Sigmoid colon (tissue), 7 donors: ENCODE measurements around the gene C1QL2. TPM values are rescaled to one million over a fixed set of nuclear protein-coding genes. Genes with fewer than 3 reads are reported as not detected.

Experiments
- DNase-seq: peaks from one replicate; pipeline ENCODE4 v3.0.0-alpha.2; 2019
- H3K27ac ChIP-seq, 4 donors: fragments of 200-600 bp; sonication (generic); one replicate each; pipeline ENCODE4 v1.5.1; 2016 to 2019; ENCODE audit warnings: mild to moderate bottlenecking in 1 of 4
- H3K27me3 ChIP-seq, 3 donors: fragments of 200-600 bp; sonication (generic); one replicate each; pipeline ENCODE4 v1.5.1; 2019; ENCODE audit warnings: mild to moderate bottlenecking in 1 of 3
- H3K36me3 ChIP-seq, 4 donors: fragments of 200-600 bp; sonication (generic); one replicate each; pipeline ENCODE4 v1.5.1; 2016 to 2019
- H3K4me1 ChIP-seq, 4 donors: fragments of 200-600 bp; sonication (generic); one replicate each; pipeline ENCODE4 v1.5.1; 2017 to 2019
- H3K4me3 ChIP-seq, 4 donors: fragments of 200-600 bp; sonication (generic); one replicate each; pipeline ENCODE4 v1.5.1; 2017 to 2019; ENCODE audit warnings: mild to moderate bottlenecking in 2 of 4, moderate library complexity in 1 of 4
- H3K9me3 ChIP-seq, 4 donors: fragments of 200-600 bp in 3 of 4; sonication (generic) in 3 of 4; one replicate each; pipeline versions ENCODE4 v1.5.1 to v1.6.1; 2013 to 2019
- CTCF ChIP-seq, 4 experiments: fragments of 450-650 bp in 3 of 4; fragments of 200-600 bp in 1 of 4; IDR thresholded peaks; one replicate each; pipeline ENCODE4 v1.5.1; 2016 to 2019; ENCODE audit warnings: antibody characterized with exemption in 4 of 4, mild to moderate bottlenecking in 3 of 4, moderate library complexity in 2 of 4
- EP300 ChIP-seq, 4 donors: sonication (generic); formaldehyde crosslinking; IDR thresholded peaks; one replicate each; pipeline ENCODE4 v1.6.1; 2017; ENCODE audit warnings: antibody characterized with exemption in 4 of 4
- POLR2A ChIP-seq, 2 donors: fragments of 450-650 bp; IDR thresholded peaks; one replicate each; pipeline ENCODE4 v1.6.1; 2016; ENCODE audit warnings: antibody characterized with exemption in 2 of 2, mild to moderate bottlenecking in 2 of 2, moderate library complexity in 2 of 2
- POLR2AphosphoS5 ChIP-seq, 4 donors: sonication (generic); formaldehyde crosslinking; IDR thresholded peaks; one replicate each; pipeline ENCODE4 v1.6.1; 2017; ENCODE audit warnings: antibody characterized with exemption in 4 of 4
- WGBS, 2 donors: extraction: QIAGEN DNeasy Blood & Tissue Kit; methylation state at CpG; one replicate each; pipeline ENCODE4 v1.1.7; 2013; 5-methylcytosine and 5-hydroxymethylcytosine counted together
- intact Hi-C: fragments of 100-400 bp; cut with DNase I; formaldehyde crosslinking; loops from one replicate; pipeline ENCODE4 v1.15.1; 2023
- polyA plus RNA-seq, 3 donors: library from polyadenylated mRNA; stranded (reverse); fragments of 200-250 nt; gene quantifications; one replicate each; pipeline ENCODE4 v1.2.3, GENCODE V29; 2013
- total RNA-seq, 4 donors: library from RNA; depleted of rRNA; stranded (reverse); fragments of >200 nt; gene quantifications; one replicate each; pipeline ENCODE4 v1.1.0, GENCODE V29; 2016
- donor health status: healthy with polysubstance abuse.
- donor health status: Bipolar disorder and iron deficiency.
- donor health status: healthy.

C1QL2 gene
- total and polyA plus RNA-seq, 7 donors = not detected

- Histone ChIP-seq H3K4me3 (no peak overlapping the region), H3K4me1 (no peaks in the 10 kb centered on the region), H3K27ac (no peak overlapping the region), H3K9me3 (no peaks in the 10 kb centered on the region), H3K36me3 (no peaks in the 10 kb centered on the region), H3K27me3 (no peaks in the 10 kb centered on the region)
- WGBS, 2 donors = 68 to 84% methylated on average over 1 of the region's 1 CpG
- no peak for DNase-seq
- TF ChIP-seq EP300 (IDR thresholded peaks at IDR 0.05) (no peak), POLR2A (IDR thresholded peaks at IDR 0.05) (no peak), CTCF (IDR thresholded peaks at IDR 0.05) (no peak), POLR2AphosphoS5 (IDR thresholded peaks at IDR 0.05) (no peak)
- intact Hi-C loops = no loop called here
Observed at GRCh38 chr2:119202610-119203310, 44.2 kb upstream of the C1QL2 start.

- H3K27ac ChIP-seq = no peak overlapping the region
- H3K4me3 ChIP-seq = no peak overlapping the region
- DNase-seq = no peak
- no peaks in the 10 kb centered on the region for H3K4me1 ChIP-seq
- H3K27me3 ChIP-seq = no peaks in the 10 kb centered on the region
- no peaks in the 10 kb centered on the region for H3K9me3 ChIP-seq
- no peak for TF ChIP-seq EP300 (IDR thresholded peaks at IDR 0.05)
- no peak for TF ChIP-seq POLR2AphosphoS5 (IDR thresholded peaks at IDR 0.05)
- no peak for TF ChIP-seq POLR2A (IDR thresholded peaks at IDR 0.05)
- no peak for TF ChIP-seq CTCF (IDR thresholded peaks at IDR 0.05)
- WGBS, 2 donors = 87 to 90% methylated on average over 5 of the region's 5 CpGs
- intact Hi-C loops = no loop called here
- H3K36me3 ChIP-seq = no peaks in the 10 kb centered on the region
Observed at GRCh38 chr2:119201815-119202214, 43.3 kb upstream of the C1QL2 start.

DNA sequence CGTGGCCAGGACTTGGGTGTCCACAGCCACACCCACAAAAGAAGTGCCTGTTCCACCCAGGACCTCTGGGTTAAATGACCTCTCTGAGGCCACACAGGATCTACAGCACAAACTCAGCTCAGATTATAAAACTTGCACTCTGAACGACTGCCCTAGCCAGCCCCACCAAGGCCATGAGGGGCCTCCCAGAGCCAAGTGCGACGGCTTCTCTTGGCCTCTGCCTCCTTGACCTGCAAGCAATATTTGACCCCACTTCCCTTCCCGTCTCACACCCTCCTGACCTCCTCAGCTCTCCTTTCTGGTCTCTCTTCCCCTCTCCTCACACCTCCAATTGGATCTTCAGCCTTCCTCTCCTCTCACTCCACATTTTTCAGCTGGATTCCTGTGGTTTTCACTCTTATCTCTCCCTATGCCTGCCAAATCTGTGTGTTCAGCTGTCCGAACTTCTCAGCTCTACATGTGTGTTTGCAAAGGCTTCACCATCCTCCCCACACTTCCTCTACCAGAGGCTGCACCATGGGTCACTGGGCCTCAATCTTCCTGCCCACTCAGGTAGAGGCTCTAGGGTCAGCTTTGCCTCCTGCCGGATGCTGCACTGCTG lies 39.8 kb upstream of the C1QL2 start:
- H3K4me1 ChIP-seq = no peaks in the 10 kb centered on the region
- no peaks in the 10 kb centered on the region for H3K9me3 ChIP-seq
- H3K4me3 ChIP-seq = no peak overlapping the region
- H3K27ac ChIP-seq = no peak overlapping the region
- no peaks in the 10 kb centered on the region for H3K36me3 ChIP-seq
- intact Hi-C loops = no loop called here
- TF ChIP-seq POLR2AphosphoS5 (IDR thresholded peaks at IDR 0.05) (no peak), EP300 (IDR thresholded peaks at IDR 0.05) (no peak), CTCF (IDR thresholded peaks at IDR 0.05) (no peak), POLR2A (IDR thresholded peaks at IDR 0.05) (no peak)
- H3K27me3 ChIP-seq = peaks cover 0 to 6% (median 0%) of the 10 kb centered on the region in 3 donors
- no peak for DNase-seq
- WGBS, 2 donors = 61 to 69% methylated on average over 7 of the region's 7 CpGs

DNA sequence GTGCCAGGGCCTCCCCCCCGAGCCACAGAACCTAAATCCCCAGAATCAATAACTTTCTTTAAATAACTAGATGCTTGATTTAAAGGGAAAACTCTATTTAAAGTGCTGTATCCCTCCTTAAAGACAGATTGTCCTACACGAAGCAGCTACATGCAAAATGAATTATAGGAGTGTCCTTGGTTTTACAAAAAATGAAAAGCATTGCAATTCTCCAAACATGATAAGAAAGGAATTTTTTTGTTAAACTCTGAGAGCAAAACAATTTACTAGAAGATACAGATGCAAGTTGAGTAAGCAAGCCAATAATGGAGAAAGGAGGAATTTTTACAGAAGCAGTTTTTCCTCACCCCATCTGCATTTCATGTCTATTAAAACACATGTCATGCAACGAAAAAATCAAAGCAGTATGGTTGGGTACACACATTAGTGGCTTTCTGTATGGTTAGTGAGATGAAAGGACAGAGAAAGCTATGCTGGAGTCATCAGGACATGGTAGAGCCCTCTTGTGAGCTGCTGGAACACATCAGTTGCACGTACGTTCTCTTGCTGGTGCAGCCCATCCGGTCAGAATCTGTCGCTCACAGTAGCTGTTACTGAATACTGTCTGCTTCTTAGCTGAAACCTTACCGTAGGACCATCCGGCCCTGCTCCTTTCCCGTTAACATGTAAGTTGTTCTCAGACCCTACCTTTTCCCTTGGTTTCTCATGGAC lies 39.1 kb upstream of the C1QL2 start:
- intact Hi-C loops = no loop called here
- Histone ChIP-seq H3K36me3 (no peaks in the 10 kb centered on the region), H3K4me1 (no peaks in the 10 kb centered on the region), H3K27ac (no peak overlapping the region), H3K4me3 (no peak overlapping the region), H3K27me3 (peaks cover 0 to 6% (median 0%) of the 10 kb centered on the region in 3 donors), H3K9me3 (no peaks in the 10 kb centered on the region)
- TF ChIP-seq POLR2A (IDR thresholded peaks at IDR 0.05) = no peak
- TF ChIP-seq EP300 (IDR thresholded peaks at IDR 0.05) = no peak
- TF ChIP-seq CTCF (IDR thresholded peaks at IDR 0.05) = no peak
- no peak for TF ChIP-seq POLR2AphosphoS5 (IDR thresholded peaks at IDR 0.05)
- 65 to 78% methylated on average over 10 of the region's 10 CpGs for WGBS, 2 donors
- no peak for DNase-seq
